Heart left ventricle (tissue), 13 donors: ENCODE measurements around the gene GXYLT2.

Experiments used
- CTCF ChIP-seq, 12 donors: fragments of 200-600 bp; sonication (generic) in 4 of 12; IDR thresholded peaks; one replicate each; pipeline versions ENCODE4 v1.5.0 to v1.8.0; 2018 to 2022; ENCODE audit warnings: antibody characterized with exemption in 12 of 12, mild to moderate bottlenecking in 5 of 12
- POLR2A ChIP-seq, 2 donors: fragments of 450-650 bp; IDR thresholded peaks; one replicate each; pipeline ENCODE4 v1.6.1; 2017; ENCODE audit warnings: antibody characterized with exemption in 2 of 2, mild to moderate bottlenecking in 2 of 2, moderate library complexity in 2 of 2
- donor health status: ischemic (EF 13 %, LVEDD 7.1; RV severe dilation, severe dysfunction).
- donor health status: DM: no; HTN: yes; CAD: no.
- donor health status: DM: no; HTN: no; CAD: no.
- donor health status: ischemic (EF 25% LVEDD 6.9; RV normal size, moderate dysfunction).
- donor health status: ischemic (EF 25% LVEDD 5.7; RV mildly dilated, moderate dysfunction).
- donor health status: ischemic (EF 35%, LVEDD 5.7; RV mildly dilated, moderate dysfunction).
- donor health status: nonischemic (EF 11% LVEDD 7.7; RV severe dilation, severe dysfunction).
- donor health status: DM: yes; HTN: yes; CAD: no.
- donor health status: PGD.
- donor health status: ischemic (EF 29% LVEDD 5.4; RV normal size, mild dysfunction).
- donor health status: nonischemic (EF 23%, LVEDD 6.1; RV moderate dilation, normal function).

GRCh38 chr3:72909591-72909990, 21.7 kb downstream of the GXYLT2 start:
- TF ChIP-seq CTCF (IDR thresholded peaks at IDR 0.05) (no peak), POLR2A (IDR thresholded peaks at IDR 0.05) (no peak)
